Measurements from ENCODE around the gene CAPRIN2. TPM values are rescaled to one million over a fixed set of nuclear protein-coding genes. Genes with fewer than 3 reads are reported as not detected.

The CAPRIN2 gene
- total and polyA plus RNA-seq, 2 of the 4 experiments (the other 2 are of a cell fraction): 18.9 to 23.8 TPM

DNA sequence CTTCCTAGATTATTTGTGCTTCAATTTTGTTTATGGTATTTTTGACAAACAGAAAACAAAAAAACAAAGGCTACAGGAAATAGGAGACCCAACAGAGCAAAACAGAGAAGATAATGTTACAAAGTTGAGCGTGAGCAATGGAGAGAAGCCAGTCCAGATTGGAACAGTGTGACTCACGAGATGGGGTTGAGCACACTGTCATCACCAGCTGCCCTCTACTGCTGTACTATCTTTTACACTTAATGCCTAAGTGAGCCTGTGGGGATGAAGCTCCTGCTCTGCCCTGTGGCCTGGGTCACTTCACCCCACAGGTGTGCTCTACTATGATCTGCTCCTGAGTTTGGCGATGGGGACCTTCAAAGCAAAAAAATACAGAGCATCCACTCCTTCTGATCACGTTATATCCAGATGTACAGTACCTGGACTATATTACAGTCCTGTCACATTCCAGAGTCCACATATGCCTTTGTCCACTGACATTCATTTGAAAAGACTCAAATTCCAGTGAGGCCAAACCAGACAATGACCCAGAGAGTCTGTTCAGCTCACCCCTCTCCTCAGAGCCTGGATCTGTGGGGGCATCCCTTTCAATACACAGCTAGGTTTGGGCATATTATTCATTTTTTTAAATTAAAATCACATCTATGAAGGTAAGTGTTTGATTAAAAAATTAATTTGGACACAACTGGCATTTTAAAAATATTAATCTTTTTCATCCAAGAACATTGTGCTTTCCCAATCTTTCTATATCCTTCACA lies 63.5 kb downstream of the CAPRIN2 start:
- Histone ChIP-seq H3K4me2 (ENCODE audit: low read depth, low read length) (peak overlapping the region; percentile 18; the same call in 1 of the 2 replicates), H2AFZ (replicated peaks; ENCODE audit: low read length, poor library complexity) (peak overlapping the region; percentile 0), H3K9me1 (ENCODE audit: insufficient read depth, low read length) (peaks cover 8% of the 10 kb centered on the region), H2AK9ac (replicated peaks; ENCODE audit: low read depth, low read length, poor library complexity) (no peak overlapping the region), H2BK5ac (ENCODE audit: low read depth, low read length, poor library complexity, severe bottlenecking) (peak overlapping the region; percentile 8), H3K9me3 (ENCODE audit: control insufficient read depth, insufficient read depth, low read length) (no peaks in the 10 kb centered on the region), H3K27me3 (ENCODE audit: control insufficient read depth, insufficient read depth, low read length) (no peaks in the 10 kb centered on the region), H2BK120ac (ENCODE audit: low read depth, low read length) (no peak overlapping the region), H3K18ac (ENCODE audit: low read depth, low read length) (no peak overlapping the region), H3K4me3 (ENCODE audit: insufficient read depth, low read depth, low read length) (no peak overlapping the region), H4K91ac (ENCODE audit: insufficient read depth, low read depth, low read length) (no peak overlapping the region), H3K4ac (ENCODE audit: low read depth, low read length) (peak overlapping the region; percentile 40), H2BK20ac (ENCODE audit: low read depth, low read length) (peak overlapping the region; percentile 24; the same call in 1 of the 2 replicates), H4K5ac (ENCODE audit: low read depth, low read length) (no peak overlapping the region), H2BK15ac (ENCODE audit: low read depth, low read length) (no peak overlapping the region), H3K14ac (replicated peaks; ENCODE audit: low read depth, low read length) (no peak overlapping the region), H2AK5ac (ENCODE audit: low read depth, low read length) (no peak overlapping the region), H3K27ac (ENCODE audit: insufficient read depth, low read length) (no peak overlapping the region), H3K56ac (ENCODE audit: extremely low read depth, insufficient read depth, low read length) (no peak overlapping the region), H3K23ac (ENCODE audit: low read depth, low read length) (no peak overlapping the region), H3K36me3 (ENCODE audit: control insufficient read depth, insufficient read depth, low read length) (no peaks in the 10 kb centered on the region), H3K9ac (ENCODE audit: low read depth, low read length) (no peak overlapping the region), H4K20me1 (ENCODE audit: insufficient read depth, low read length) (peaks cover 8% of the 10 kb centered on the region; the same call in 1 of the 2 replicates), H3K4me1 (ENCODE audit: control insufficient read depth, insufficient read depth, low read length) (peaks cover 8% of the 10 kb centered on the region), H3K79me1 (ENCODE audit: low read depth in 1 of 2, low read length in 2 of 2) (peaks cover 18 to 56% of the 10 kb centered on the region in 2 experiments), H4K8ac (ENCODE audit: low read depth in 2 of 2, low read length in 2 of 2) (no peak overlapping the region)
- dilution Hi-C loops (cut with HindIII; ENCODE audit: low sequenced_read_pairs, unreplicated experiment): no loop called here
- intact Hi-C loops (cut with micrococcal nuclease): no loop called here
- ChIA-PET CTCF (interaction anchor here (0.5 to 1.2 kb wide), 3 partner anchors 9 to 939 kb away, joined by 3 read pairs; no protein-coding TSS in a partner anchor), POLR2A (ENCODE audit: unreplicated experiment) (no interaction called here)
- no peak for TF ChIP-seq RAD21 (IDR thresholded peaks at IDR 0.05; ENCODE audit: low read length)
- peak; percentile 64; the same call in 1 of the 2 replicates for TF ChIP-seq FOS (IDR thresholded peaks at IDR 0.05; ENCODE audit: low read depth, low read length)
- TF ChIP-seq CEBPB (IDR thresholded peaks at IDR 0.05; ENCODE audit: low read depth, low read length): 0 out of 2 replicates have a peak, but pooled peaks have one; percentile 21
- TF ChIP-seq MAZ (IDR thresholded peaks at IDR 0.05; ENCODE audit: borderline replicate concordance, low read depth, low read length): no peak
- TF ChIP-seq ELK1 (IDR thresholded peaks at IDR 0.05; ENCODE audit: borderline replicate concordance, low read depth, low read length): no peak
- TF ChIP-seq, protein P1, sequence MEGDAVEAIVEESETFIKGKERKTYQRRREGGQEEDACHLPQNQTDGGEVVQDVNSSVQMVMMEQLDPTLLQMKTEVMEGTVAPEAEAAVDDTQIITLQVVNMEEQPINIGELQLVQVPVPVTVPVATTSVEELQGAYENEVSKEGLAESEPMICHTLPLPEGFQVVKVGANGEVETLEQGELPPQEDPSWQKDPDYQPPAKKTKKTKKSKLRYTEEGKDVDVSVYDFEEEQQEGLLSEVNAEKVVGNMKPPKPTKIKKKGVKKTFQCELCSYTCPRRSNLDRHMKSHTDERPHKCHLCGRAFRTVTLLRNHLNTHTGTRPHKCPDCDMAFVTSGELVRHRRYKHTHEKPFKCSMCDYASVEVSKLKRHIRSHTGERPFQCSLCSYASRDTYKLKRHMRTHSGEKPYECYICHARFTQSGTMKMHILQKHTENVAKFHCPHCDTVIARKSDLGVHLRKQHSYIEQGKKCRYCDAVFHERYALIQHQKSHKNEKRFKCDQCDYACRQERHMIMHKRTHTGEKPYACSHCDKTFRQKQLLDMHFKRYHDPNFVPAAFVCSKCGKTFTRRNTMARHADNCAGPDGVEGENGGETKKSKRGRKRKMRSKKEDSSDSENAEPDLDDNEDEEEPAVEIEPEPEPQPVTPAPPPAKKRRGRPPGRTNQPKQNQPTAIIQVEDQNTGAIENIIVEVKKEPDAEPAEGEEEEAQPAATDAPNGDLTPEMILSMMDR (conservative IDR thresholded peaks at IDR 0.05; ENCODE audit: low read depth, low read length): 0 out of 2 replicates have a peak, but pooled peaks have one; percentile 4
- TF ChIP-seq SMC3 (IDR thresholded peaks at IDR 0.05; ENCODE audit: low read depth, low read length): no peak
- no peak for TF ChIP-seq MXI1 (IDR thresholded peaks at IDR 0.05; ENCODE audit: borderline replicate concordance, low read depth, low read length)
- no peak for TF ChIP-seq CHD1 (IDR thresholded peaks at IDR 0.05; ENCODE audit: low read depth, low read length)
- TF ChIP-seq BHLHE40 (IDR thresholded peaks at IDR 0.05; ENCODE audit: low read depth, low read length): peak; percentile 75; the same call in 1 of the 2 replicates
- no peak for TF ChIP-seq RFX5 (IDR thresholded peaks at IDR 0.05; ENCODE audit: low read depth, low read length)
- in situ Hi-C loops (cut with MboI; ENCODE audit: low sequenced_read_pairs): no loop called here
- DNase-seq: peak; percentile 85
- BruUV-seq (replicated peaks): no TSS peak
- ATAC-seq (ENCODE audit: low read depth): peak; percentile 74
- 100% methylated on average over 2 of the region's 4 CpGs; no CpG with 5 or more reads in 1 of the 2 experiments for WGBS, 2 experiments (ENCODE audit: extremely low coverage in 2 of 2, insufficient read length in 1 of 2)

All from IMR-90 (cell line).